Spleen (tissue), 7 donors: ENCODE data around the gene SPRED1.

Source experiments
- CTCF ChIP-seq, 11 experiments: fragments of 200-600 bp in 7 of 11; fragments of 450-650 bp in 4 of 11; sonication (generic) in 4 of 11; IDR thresholded peaks in 8 of 11; conservative IDR thresholded peaks in 3 of 11; 1 replicate in 7 of 11; 2 replicates in 4 of 11; pipeline versions ENCODE4 v1.4.0 to v1.8.0; 2016 to 2021; ENCODE audit warnings: antibody characterized with exemption in 11 of 11, inconsistent platforms in 4 of 11, mild to moderate bottlenecking in 1 of 11
- POLR2A ChIP-seq, 3 donors: fragments of 450-650 bp; IDR thresholded peaks; one replicate each; pipeline ENCODE4 v1.5.1; 2017; ENCODE audit warnings: antibody characterized with exemption in 3 of 3, mild to moderate bottlenecking in 1 of 3
- donor health status: DM: no; HTN: no; CAD: no; lungs with moderate emphysema.
- donor health status: DM: no; HTN: no; CAD: no.
- donor health status: DM: no; HTN: no; CAD: no.

GRCh38 chr15:38344351-38344750 is 91.7 kb downstream of the SPRED1 start:
- TF ChIP-seq CTCF (IDR thresholded peaks at IDR 0.05 in 8 of 11, conservative IDR thresholded peaks at IDR 0.05 in 3 of 11) (no peak), POLR2A (IDR thresholded peaks at IDR 0.05) (no peak)
